SH-SY5Y (cell line): ENCODE measurements around the gene NUDT12.

Source experiments
- GATA2 ChIP-seq: IDR thresholded peaks from 2 replicates; pipeline ENCODE4 v1.6.1; 2011; ENCODE audit warnings: mild to moderate bottlenecking, low read depth, low read length
- GATA3 ChIP-seq: IDR thresholded peaks from 2 replicates; pipeline ENCODE4 v1.6.1; 2011; ENCODE audit warnings: low read depth, mild to moderate bottlenecking, low read length, moderate library complexity

DNA sequence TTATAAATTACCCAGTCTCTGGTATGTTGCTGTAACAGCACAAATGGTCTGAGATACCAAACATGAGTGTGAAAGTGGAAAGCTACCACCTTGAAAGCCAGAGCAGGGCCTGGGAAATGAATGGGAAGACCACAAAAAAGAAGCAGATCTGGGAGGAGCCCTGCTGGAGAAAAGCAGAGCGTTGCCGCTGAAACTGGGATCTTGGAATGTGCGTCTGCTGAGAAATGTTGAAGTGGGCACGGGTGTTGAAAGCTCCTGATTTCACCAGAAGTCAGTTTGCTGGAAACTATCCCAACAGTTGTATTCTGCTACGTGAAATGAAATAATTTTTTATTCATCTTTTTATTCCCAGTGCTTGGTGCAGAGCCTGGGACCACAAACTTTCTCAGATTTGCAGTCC, 40.0 kb downstream of the NUDT12 start:
- TF ChIP-seq GATA2 (no peak), GATA3 (no peak)
